ELF-1 (cell line): Measurements from ENCODE around the gene BTK.
"Not testable (repeated sequence)": the region's sequence is repeated elsewhere in the genome, so short reads cannot be mapped to it uniquely, and the experiment has no call there.

ENCODE experiments used
- DNase-seq: peaks from one replicate; pipeline ENCODE4 v3.0.0-alpha.2; 2016; ENCODE audit warnings: low read depth, low spot score

BTK gene

GRCh38 chrX:101337776-101338271, 48.2 kb downstream of the BTK start:
- no peak for DNase-seq

GRCh38 chrX:101334310-101334709, 51.7 kb downstream of the BTK start:
- DNase-seq: not testable (repeated sequence)

- peak; percentile 40 for DNase-seq
These were observed 59.4 kb downstream of the BTK start for GRCh38 chrX:101326600-101326999.

GRCh38 chrX:101303790-101304189, 82.2 kb downstream of the BTK start:
- no peak for DNase-seq
